Activated naive CD4-positive, alpha-beta T cell treated with anti-CD3 and anti-CD28 coated beads, Interleukin-2, amount 50 U/mL, for 72 hours (primary cell): ENCODE measurements around the gene RTTN. TPM values are rescaled to one million over a fixed set of nuclear protein-coding genes. Genes with fewer than 3 reads are reported as not detected.

Experiments
- ATAC-seq, 2 donors: fragments of 150-1000 bp; cut with Tn5 transposase; 2 replicates each; pipeline ENCODE4 v1.10.0; 2021; ENCODE audit warnings: mild to moderate bottlenecking in 2 of 2, moderate library complexity in 2 of 2
- DNase-seq, 2 donors: peaks; one replicate each; pipeline ENCODE4 v3.0.0; 2021 to 2022; ENCODE audit warnings: low spot score in 2 of 2
- H3K27ac Mint-ChIP-seq, 2 donors: one replicate each; pipeline ENCODE4 v1.8.0; 2022; ENCODE audit warnings: mild to moderate bottlenecking in 2 of 2, mixed read lengths in 2 of 2
- H3K36me3 Mint-ChIP-seq, 2 donors: one replicate each; pipeline ENCODE4 v1.8.0; 2022; ENCODE audit warnings: mixed read lengths in 2 of 2
- H3K9me3 Mint-ChIP-seq, 2 donors: one replicate each; pipeline ENCODE4 v1.8.0; 2022; ENCODE audit warnings: mixed read lengths in 2 of 2
- total RNA-seq, 2 donors: library from RNA; stranded (reverse); gene quantifications; one replicate each; pipeline ENCODE4 v1.2.3, GENCODE V29; 2022

RTTN gene
- total RNA-seq, 2 donors from 2014 or later: 35.2 to 48.6 TPM

GRCh38 chr18:70030728-70031127 lies 174.8 kb downstream of the RTTN start:
- DNase-seq (no peak), ATAC-seq (no peak)
- Mint-ChIP-seq H3K9me3 (peaks cover 0 to 6% of the 10 kb centered on the region in 2 donors), H3K27ac (no peak overlapping the region), H3K36me3 (peaks cover 26 to 29% of the 10 kb centered on the region in 2 donors)

DNA sequence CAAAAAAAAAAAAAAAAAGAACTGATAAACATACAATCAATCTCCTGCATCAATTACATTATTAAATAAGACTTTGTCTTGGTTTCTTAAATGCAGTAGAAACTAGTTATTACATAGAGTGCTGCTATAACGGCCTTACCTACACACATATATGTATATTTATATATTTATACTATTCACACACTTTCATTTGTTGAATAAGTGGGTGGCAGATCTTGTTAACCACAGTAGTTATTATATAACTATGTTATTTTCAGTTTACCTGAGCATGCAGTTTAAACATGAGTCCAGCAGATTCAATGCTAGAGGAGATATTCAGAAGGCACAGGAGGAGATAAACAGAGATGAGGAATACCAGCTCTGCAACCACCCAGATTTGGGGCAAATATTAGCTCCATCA lies 176.3 kb downstream of the RTTN start:
- DNase-seq (no peak), ATAC-seq (no peak)
- Mint-ChIP-seq H3K27ac (no peak overlapping the region), H3K9me3 (peaks cover 0 to 6% of the 10 kb centered on the region in 2 donors), H3K36me3 (peaks cover 30 to 32% of the 10 kb centered on the region in 2 donors)

- Mint-ChIP-seq H3K9me3 (peaks cover 0 to 6% of the 10 kb centered on the region in 2 donors), H3K36me3 (peaks cover 32 to 34% of the 10 kb centered on the region in 2 donors), H3K27ac (no peak overlapping the region)
- no peak for ATAC-seq
- DNase-seq: no peak
Observed at GRCh38 chr18:70028734-70029133, 176.8 kb downstream of the RTTN start.

DNA sequence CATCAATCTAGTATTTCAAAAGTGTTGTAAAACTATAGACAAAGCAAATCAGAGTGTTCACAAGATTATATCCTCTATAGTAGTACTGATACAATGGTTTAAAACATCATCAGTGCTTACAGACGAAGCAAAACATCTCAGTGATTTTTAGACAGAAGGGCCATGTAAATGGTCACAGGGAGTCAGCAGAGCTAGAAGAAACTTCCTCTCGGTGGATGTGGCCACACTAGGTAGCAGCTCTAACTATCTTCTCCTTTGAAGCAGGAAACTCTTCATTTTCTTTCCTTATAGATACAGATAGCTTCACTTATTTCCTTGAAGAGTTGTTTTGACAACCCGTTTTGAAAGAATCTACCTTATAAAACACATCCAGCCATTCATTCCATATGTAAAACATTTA lies 177.4 kb downstream of the RTTN start:
- DNase-seq (no peak), ATAC-seq (no peak)
- Mint-ChIP-seq H3K36me3 (peaks cover 32 to 35% of the 10 kb centered on the region in 2 donors), H3K9me3 (peaks cover 0 to 3% of the 10 kb centered on the region in 2 donors), H3K27ac (no peak overlapping the region)

DNA sequence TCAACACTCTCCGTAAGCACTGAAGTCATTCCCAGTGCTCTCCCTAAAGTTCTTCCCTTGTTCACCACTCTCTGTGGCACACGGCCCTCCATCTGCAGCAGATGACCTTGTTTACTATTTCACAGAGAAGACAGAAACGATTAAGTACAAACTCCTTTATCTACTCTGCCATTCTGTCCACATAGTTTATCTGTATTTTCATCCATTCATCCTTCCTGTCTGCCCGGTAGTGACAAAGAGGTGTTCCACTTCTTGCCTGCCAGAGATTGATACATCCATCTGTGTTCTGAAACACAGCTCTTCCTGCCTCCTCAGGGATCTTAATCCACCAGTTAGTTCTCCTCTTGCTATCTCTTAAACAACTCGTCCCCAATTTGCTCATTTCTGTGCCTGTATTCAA lies 179.9 kb downstream of the RTTN start:
- H3K36me3 Mint-ChIP-seq: peaks cover 36 to 42% of the 10 kb centered on the region in 2 donors
- no peak overlapping the region for H3K27ac Mint-ChIP-seq
- ATAC-seq (no peak), DNase-seq (no peak)
- H3K9me3 Mint-ChIP-seq: no peaks in the 10 kb centered on the region

DNA sequence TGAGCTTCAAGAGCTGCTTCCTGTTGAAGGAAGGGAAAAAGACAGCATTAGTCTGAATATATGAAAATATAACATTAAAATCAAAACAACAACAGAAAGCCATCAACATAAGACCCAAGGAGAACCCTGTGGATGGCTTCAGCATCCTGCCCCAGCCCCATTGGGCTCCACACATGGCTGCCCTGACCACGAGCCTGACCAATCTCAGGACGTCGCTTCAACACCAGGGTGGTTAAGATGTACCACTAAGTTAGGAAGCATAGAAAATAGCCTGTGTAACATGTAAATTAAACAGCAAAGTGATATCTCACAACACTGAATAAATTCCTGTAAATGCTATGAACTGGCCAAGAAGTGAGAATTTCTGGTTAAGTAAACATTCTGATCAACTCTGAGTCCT lies 180.7 kb downstream of the RTTN start:
- DNase-seq (no peak), ATAC-seq (no peak)
- Mint-ChIP-seq H3K9me3 (no peaks in the 10 kb centered on the region), H3K27ac (peak overlapping the region in 1 of 2 donors; percentile 45), H3K36me3 (peaks cover 36 to 42% of the 10 kb centered on the region in 2 donors)

DNA sequence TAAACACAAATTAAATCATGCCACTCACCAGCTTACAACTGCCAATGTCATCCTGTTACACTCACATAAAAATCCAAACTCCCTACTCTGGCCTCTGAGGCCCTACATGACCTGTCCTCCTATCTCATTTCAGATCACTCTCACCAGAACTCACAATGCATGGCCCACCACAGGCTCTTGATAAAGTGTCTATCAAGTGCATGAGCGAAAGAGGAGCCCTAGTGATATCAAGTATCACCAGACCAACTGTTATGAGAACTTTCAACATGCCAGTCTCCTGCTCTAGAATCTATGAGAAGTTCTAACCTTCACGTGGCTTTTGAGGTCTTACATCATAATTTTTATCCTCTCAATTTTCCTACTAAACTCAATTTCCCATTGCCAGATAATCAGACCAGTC lies 181.4 kb downstream of the RTTN start:
- ATAC-seq (no peak), DNase-seq (no peak)
- peak overlapping the region in 1 of 2 donors; percentile 45 for H3K27ac Mint-ChIP-seq
- H3K9me3 Mint-ChIP-seq: no peaks in the 10 kb centered on the region
- H3K36me3 Mint-ChIP-seq: peaks cover 36 to 42% of the 10 kb centered on the region in 2 donors

GRCh38 chr18:70022636-70023035 lies 182.9 kb downstream of the RTTN start:
- H3K36me3 Mint-ChIP-seq: peaks cover 36 to 42% of the 10 kb centered on the region in 2 donors
- DNase-seq (no peak), ATAC-seq (no peak)
- peak overlapping the region in 1 of 2 donors; percentile 25 for H3K27ac Mint-ChIP-seq
- H3K9me3 Mint-ChIP-seq: no peaks in the 10 kb centered on the region

- DNase-seq (no peak), ATAC-seq (no peak)
- no peak overlapping the region for H3K27ac Mint-ChIP-seq
- no peaks in the 10 kb centered on the region for H3K9me3 Mint-ChIP-seq
- H3K36me3 Mint-ChIP-seq: peaks cover 34 to 39% of the 10 kb centered on the region in 2 donors
Observed at GRCh38 chr18:70021498-70021897, 184.0 kb downstream of the RTTN start.

DNA sequence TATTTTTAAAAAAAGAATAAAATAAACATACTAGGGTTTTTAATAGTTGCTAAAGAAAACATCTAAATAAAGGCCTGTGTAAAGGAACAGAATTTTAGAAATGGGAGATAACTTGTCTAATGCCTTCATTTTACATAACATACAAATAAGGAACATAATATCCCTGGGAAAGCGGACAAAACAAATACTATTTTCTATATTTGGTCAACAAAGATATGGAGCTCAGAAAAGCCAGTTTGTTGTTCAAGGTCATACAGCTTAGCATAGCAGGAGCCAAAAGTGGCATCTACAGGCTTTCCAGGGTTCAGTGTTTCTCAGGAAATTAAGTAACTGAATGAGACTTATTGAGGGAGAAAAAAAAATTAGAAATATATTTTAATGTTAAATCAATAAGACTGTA lies 184.4 kb downstream of the RTTN start:
- ATAC-seq (no peak), DNase-seq (no peak)
- H3K36me3 Mint-ChIP-seq: peaks cover 33 to 36% of the 10 kb centered on the region in 2 donors
- H3K27ac Mint-ChIP-seq: no peak overlapping the region
- H3K9me3 Mint-ChIP-seq: no peaks in the 10 kb centered on the region

DNA sequence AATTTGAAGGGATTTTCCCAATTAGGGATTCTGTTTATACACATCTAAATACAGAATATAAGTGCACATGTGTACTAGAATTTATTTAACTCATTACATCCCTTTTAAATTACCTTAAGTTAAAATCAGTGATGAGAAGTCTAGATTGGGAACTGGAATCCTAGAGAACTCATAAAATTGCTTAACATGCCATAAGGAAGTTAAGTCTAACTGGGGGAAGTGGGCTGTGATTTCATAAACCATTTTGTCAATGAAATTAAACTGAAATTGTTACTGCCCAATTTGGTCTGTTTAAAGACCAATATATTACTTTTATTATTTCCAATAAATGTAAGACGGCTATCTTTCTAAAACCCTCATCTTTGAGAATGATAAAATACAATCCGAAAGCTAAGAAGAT lies 185.5 kb downstream of the RTTN start:
- Mint-ChIP-seq H3K9me3 (no peaks in the 10 kb centered on the region), H3K36me3 (peaks cover 29 to 35% of the 10 kb centered on the region in 2 donors), H3K27ac (no peak overlapping the region)
- ATAC-seq (no peak), DNase-seq (no peak)

DNA sequence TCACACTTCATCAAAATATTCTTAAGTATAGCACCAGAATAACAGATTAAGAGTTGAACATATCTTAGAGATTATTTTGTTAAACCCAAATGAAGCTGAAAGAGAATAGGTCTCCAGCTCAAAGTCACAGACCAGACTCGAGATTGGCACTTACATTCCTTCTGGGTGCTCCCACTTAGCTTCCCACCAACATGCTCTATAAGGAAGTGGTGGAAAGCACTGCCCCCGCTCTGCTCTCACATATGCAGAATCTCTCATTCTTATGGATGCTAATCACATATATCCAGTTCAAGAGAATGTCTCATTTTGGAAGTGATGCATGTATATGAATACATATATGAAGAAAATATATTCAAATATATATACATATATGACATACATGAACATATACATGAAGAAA lies 186.4 kb downstream of the RTTN start:
- no peak for ATAC-seq
- Mint-ChIP-seq H3K36me3 (peaks cover 24 to 33% of the 10 kb centered on the region in 2 donors), H3K9me3 (no peaks in the 10 kb centered on the region), H3K27ac (no peak overlapping the region)
- DNase-seq: no peak

GRCh38 chr18:70015127-70015526 lies 190.4 kb downstream of the RTTN start:
- H3K36me3 Mint-ChIP-seq: peaks cover 20 to 30% of the 10 kb centered on the region in 2 donors
- H3K9me3 Mint-ChIP-seq: peaks cover 5 to 7% of the 10 kb centered on the region in 2 donors
- no peak overlapping the region for H3K27ac Mint-ChIP-seq
- DNase-seq (no peak), ATAC-seq (no peak)

- no peak for DNase-seq
- ATAC-seq: no peak
- Mint-ChIP-seq H3K36me3 (peaks cover 24 to 40% of the 10 kb centered on the region in 2 donors), H3K27ac (no peak overlapping the region), H3K9me3 (peaks cover 3 to 6% of the 10 kb centered on the region in 2 donors)
Observed at GRCh38 chr18:70005580-70005979, 199.9 kb downstream of the RTTN start.

- DNase-seq (no peak), ATAC-seq (no peak)
- H3K9me3 Mint-ChIP-seq: no peaks in the 10 kb centered on the region
- H3K27ac Mint-ChIP-seq: no peak overlapping the region
- peaks cover 15 to 32% of the 10 kb centered on the region in 2 donors for H3K36me3 Mint-ChIP-seq
Observed at GRCh38 chr18:70004696-70005095, 200.8 kb downstream of the RTTN start.

DNA sequence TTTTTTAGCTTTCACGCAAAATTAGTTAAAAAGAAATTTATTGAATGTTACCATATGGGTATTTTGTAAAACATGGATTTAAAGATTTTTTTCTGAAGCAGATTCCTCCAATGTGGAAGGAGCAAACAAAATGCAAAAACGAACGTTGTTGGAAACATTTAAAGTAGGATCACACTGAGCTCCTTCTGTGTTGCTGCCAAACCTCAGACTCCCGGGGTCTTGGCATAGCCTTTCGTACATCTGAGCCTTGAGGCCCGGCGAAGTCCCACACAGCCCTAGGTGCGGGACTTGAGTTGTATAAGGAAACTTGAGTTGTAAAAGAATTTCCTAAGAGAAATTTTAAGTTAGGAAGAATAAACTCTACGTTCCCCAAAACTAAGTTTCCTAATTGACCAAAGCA lies 205.8 kb downstream of the RTTN start:
- H3K27ac Mint-ChIP-seq: no peak overlapping the region

GRCh38 chr18:69998523-69998987 lies 206.9 kb downstream of the RTTN start:
- no peak for DNase-seq
- H3K9me3 Mint-ChIP-seq: peaks cover 0 to 2% of the 10 kb centered on the region in 2 donors
- H3K27ac Mint-ChIP-seq: no peak overlapping the region
- ATAC-seq: no peak
- H3K36me3 Mint-ChIP-seq: peaks cover 24 to 53% of the 10 kb centered on the region in 2 donors

More for the DNA sequence above, 205.8 kb downstream of the RTTN start:
- DNase-seq (no peak), ATAC-seq (no peak)
- peaks cover 24 to 47% of the 10 kb centered on the region in 2 donors for H3K36me3 Mint-ChIP-seq
- H3K9me3 Mint-ChIP-seq: no peaks in the 10 kb centered on the region

DNA sequence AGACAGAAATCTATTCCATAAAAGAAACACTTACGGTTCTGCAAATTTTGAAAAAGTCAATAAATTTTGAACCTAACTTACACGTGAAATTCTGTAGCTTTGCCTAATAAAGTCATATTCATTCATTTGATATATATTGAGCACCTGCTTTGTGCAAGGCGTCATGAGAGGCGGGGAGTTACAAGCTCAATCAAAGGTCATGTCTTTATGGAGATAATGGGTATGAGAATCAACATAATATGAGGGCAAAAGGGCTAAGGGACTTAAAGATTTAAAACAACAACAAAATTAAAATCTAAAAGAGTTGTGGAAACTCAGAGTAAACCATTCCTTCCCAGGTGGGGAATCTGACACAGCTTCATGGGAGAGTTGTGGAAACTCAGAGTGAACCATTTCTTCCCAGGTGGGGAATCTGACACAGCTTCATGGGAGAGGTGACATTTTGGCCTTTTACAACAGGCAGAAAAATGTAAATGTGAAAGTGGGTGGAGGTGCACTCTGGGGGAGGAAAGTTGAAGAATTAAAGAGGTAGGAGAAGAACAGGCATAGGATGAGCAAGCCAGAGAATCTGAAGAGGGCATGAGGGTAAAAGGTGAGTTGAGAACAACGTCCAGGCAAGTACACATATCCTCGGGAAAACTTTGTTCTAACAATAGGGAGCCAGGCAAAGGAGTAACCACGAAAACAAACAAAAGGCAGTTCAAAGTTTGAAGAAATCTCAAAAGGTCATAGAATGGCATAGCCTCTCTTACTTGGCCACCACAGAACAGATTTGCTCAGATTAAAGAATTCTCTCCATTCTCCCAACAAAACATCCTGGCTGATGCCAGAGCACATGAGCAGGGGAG lies 208.3 kb downstream of the RTTN start:
- Mint-ChIP-seq H3K9me3 (peaks cover 0 to 7% of the 10 kb centered on the region in 2 donors), H3K27ac (peak overlapping the region; percentile 7 to 38), H3K36me3 (peaks cover 35 to 66% of the 10 kb centered on the region in 2 donors)
- DNase-seq (no peak), ATAC-seq (no peak)
